HCT116 (cell line): ENCODE results near the gene ESYT1. TPM values are rescaled to one million over a fixed set of nuclear protein-coding genes. Genes with fewer than 3 reads are reported as not detected.

Experiments
- ATAC-seq: fragments of 200-7000 bp; cut with Tn5 transposase; 2 replicates; pipeline ENCODE4 v1.9.1; 2020; ENCODE audit warnings: mild to moderate bottlenecking, moderate library complexity
- BruUV-seq: library from RNA; stranded (reverse); fragments of 400-500 nt; replicated peaks from 2 replicates; lab custom pipeline; 2021; lab: Mats Ljungman, UMichigan
- CTCF ChIA-PET: fragments of 300-600 bp; sonication (Branson Sonifier 250); formaldehyde crosslinking; loops from one replicate; lab custom pipeline; 2021; ENCODE audit warnings: antibody characterized with exemption; lab: Charles Lee
- POLR2A ChIA-PET: fragments of 300-600, 350-600 bp; sonication (Branson Sonifier 250); formaldehyde crosslinking; loops from one replicate; lab custom pipeline; 2021; ENCODE audit warnings: antibody characterized with exemption; lab: Charles Lee
- RAD21 ChIA-PET, 2 experiments: fragments of 300-600 bp; sonication (Branson Sonifier 250); formaldehyde crosslinking; loops; one replicate each; lab custom pipeline; 2023; ENCODE audit warnings: low total read pairs in 2 of 2; ENCODE audit not compliant: uncharacterized antibody in 2 of 2, unreplicated experiment in 2 of 2, low non-redundant PET in 1 of 2; lab: Charles Lee
- DNase-seq: peaks from one replicate; pipeline ENCODE4 v3.0.0-alpha.2; 2010; ENCODE audit warnings: low read depth, low spot score
- H2AFZ ChIP-seq: fragments of 200-600 bp; shearing (Covaris generic), sonication (generic); 2 replicates; pipeline ENCODE4 v1.6.1; 2017; ENCODE audit warnings: low read depth, mixed run types, mixed read lengths, antibody characterized with exemption, low read length; ENCODE audit not compliant: poor library complexity, severe bottlenecking
- H3K27ac ChIP-seq: 2 replicates; pipeline ENCODE4 v1.5.1; 2012; ENCODE audit warnings: low read depth, low read length
- H3K27me3 ChIP-seq: fragments of 200-600 bp; sonication (generic); 2 replicates; pipeline ENCODE4 v1.6.1; 2016; ENCODE audit warnings: mixed run types, low read length, mixed read lengths; ENCODE audit not compliant: insufficient read depth
- H3K36me3 ChIP-seq, 2 experiments: fragments of 200-500 bp in 1 of 2; fragments of 200-600 bp in 1 of 2; sonication (Bioruptor generic) in 1 of 2; sonication (generic) in 1 of 2; 2 replicates each; pipeline versions ENCODE4 v1.5.1 to v1.6.1; 2014 to 2016; ENCODE audit warnings: low read length in 2 of 2, inconsistent platforms in 1 of 2, mixed read lengths in 1 of 2, mixed run types in 1 of 2; ENCODE audit not compliant: insufficient read depth in 2 of 2, control insufficient read depth in 1 of 2
- H3K4me1 ChIP-seq, 2 experiments: fragments of 200-600 bp in 1 of 2; sonication (generic) in 1 of 2; 2 replicates each; pipeline versions ENCODE4 v1.5.1 to v1.6.1; 2012 to 2017; ENCODE audit warnings: low read length in 2 of 2, inconsistent platforms in 1 of 2, mild to moderate bottlenecking in 1 of 2, mixed read lengths in 1 of 2, mixed run types in 1 of 2, moderate library complexity in 1 of 2; ENCODE audit not compliant: insufficient read depth in 2 of 2, control insufficient read depth in 1 of 2
- H3K4me2 ChIP-seq: fragments of 200-600 bp; sonication (generic); 2 replicates; pipeline ENCODE4 v1.6.1; 2017; ENCODE audit warnings: mixed run types, low read length, mixed read lengths
- H3K4me3 ChIP-seq, 2 experiments: fragments of 200-600 bp in 1 of 2; sonication (generic) in 1 of 2; replicated peaks in 1 of 2; 2 replicates each; pipeline ENCODE4 v1.5.1; 2011 to 2016; ENCODE audit warnings: low read length in 2 of 2, control low read depth in 1 of 2, low read depth in 1 of 2, mild to moderate bottlenecking in 1 of 2, mixed read lengths in 1 of 2, mixed run types in 1 of 2
- H3K79me2 ChIP-seq: fragments of 200-600 bp; sonication (generic); 2 replicates; pipeline ENCODE4 v1.6.1; 2017; ENCODE audit warnings: mild to moderate bottlenecking, mixed run types, low read length, moderate library complexity, mixed read lengths; ENCODE audit not compliant: insufficient read depth
- H3K9ac ChIP-seq: fragments of 200-600 bp; sonication (generic); 2 replicates; pipeline ENCODE4 v1.6.1; 2016; ENCODE audit warnings: low read length, mixed read lengths
- H3K9me2 ChIP-seq: fragments of 200-600 bp; sonication (generic), shearing (Covaris generic); 2 replicates; pipeline ENCODE4 v1.6.1; 2017; ENCODE audit warnings: mixed run types, mild to moderate bottlenecking, moderate library complexity; ENCODE audit not compliant: insufficient read depth
- H3K9me3 ChIP-seq, 2 experiments: fragments of 200-500 bp in 1 of 2; fragments of 200-600 bp in 1 of 2; sonication (Bioruptor generic) in 1 of 2; sonication (generic) in 1 of 2; 2 replicates each; pipeline ENCODE4 v1.6.1; 2014 to 2017; ENCODE audit warnings: low read length in 2 of 2, mixed read lengths in 2 of 2, inconsistent platforms in 1 of 2, low read depth in 1 of 2, mild to moderate bottlenecking in 1 of 2, mixed run types in 1 of 2, moderate library complexity in 1 of 2; ENCODE audit not compliant: control insufficient read depth in 1 of 2, insufficient read depth in 1 of 2
- H4K20me1 ChIP-seq: fragments of 200-600 bp; sonication (generic), shearing (Covaris generic); 2 replicates; pipeline ENCODE4 v1.6.1; 2017; ENCODE audit warnings: mixed run types, mild to moderate bottlenecking, moderate library complexity; ENCODE audit not compliant: insufficient read depth
- CBX3 ChIP-seq: IDR thresholded peaks from 2 replicates; pipeline ENCODE4 v1.6.1; 2012; ENCODE audit warnings: low read depth
- CTCF ChIP-seq, 3 experiments: fragments of 200-600 bp in 1 of 3; sonication (generic) in 1 of 3; IDR thresholded peaks in 2 of 3; conservative IDR thresholded peaks in 1 of 3; 2 replicates each; pipeline ENCODE4 v1.5.1; 2012 to 2017; ENCODE audit warnings: low read depth in 2 of 3, low read length in 2 of 3, antibody characterized with exemption in 1 of 3, borderline replicate concordance in 1 of 3, control low read depth in 1 of 3, mild to moderate bottlenecking in 1 of 3, mixed read lengths in 1 of 3, mixed run types in 1 of 3, moderate library complexity in 1 of 3; ENCODE audit not compliant: insufficient read depth in 1 of 3
- EGR1 ChIP-seq: IDR thresholded peaks from 2 replicates; pipeline ENCODE4 v1.6.1; 2012; ENCODE audit warnings: low read depth
- POLR2A ChIP-seq: IDR thresholded peaks from 2 replicates; pipeline ENCODE4 v1.7.0; 2011; ENCODE audit warnings: borderline replicate concordance; ENCODE audit not compliant: insufficient read depth, insufficient read length; ENCODE audit errors: extremely low read depth
- POLR2AphosphoS5 ChIP-seq: IDR thresholded peaks from 2 replicates; pipeline ENCODE4 v1.6.1; 2011; ENCODE audit warnings: mild to moderate bottlenecking, low read depth, low read length, moderate library complexity
- SIN3A ChIP-seq: IDR thresholded peaks from 2 replicates; pipeline ENCODE4 v1.6.1; 2012; ENCODE audit warnings: low read depth
- YY1 ChIP-seq: IDR thresholded peaks from 2 replicates; pipeline ENCODE4 v1.6.1; 2011; ENCODE audit warnings: low read length, low read depth, moderate library complexity, mild to moderate bottlenecking; ENCODE audit not compliant: insufficient replicate concordance; ENCODE audit errors: extremely low read depth
- ZFX ChIP-seq: fragments of 450-650 bp; IDR thresholded peaks from 2 replicates; pipeline ENCODE4 v1.6.1; 2017
- intact Hi-C: fragments of 100-400 bp; cut with micrococcal nuclease; formaldehyde crosslinking; loops from 2 replicates; pipeline ENCODE4 v1.10.0; 2022
- total RNA-seq: library from RNA; stranded (reverse); gene quantifications from one replicate; pipeline ENCODE4 v1.2.1, GENCODE V29; 2021; ENCODE audit not compliant: unreplicated experiment

ESYT1 gene
- total RNA-seq, 1 experiment from 2014 or later: 80.9 TPM

GRCh38 chr12:56150563-56150962 lies 22.5 kb downstream of the ESYT1 start (continued):
- TF ChIP-seq CTCF (IDR thresholded peaks at IDR 0.05 in 2 of 3, conservative IDR thresholded peaks at IDR 0.05 in 1 of 3; ENCODE audit: borderline replicate concordance in 1 of 3, insufficient read depth in 1 of 3, low read depth in 2 of 3, low read length in 2 of 3): no peak

- no peaks in the 10 kb centered on the region; a peak in 1 of 4 replicates for H3K36me3 ChIP-seq
- peak in 2 of 3 experiments; percentile 69 to 72; a peak in 4 of 6 replicates for TF ChIP-seq CTCF (IDR thresholded peaks at IDR 0.05 in 2 of 3, conservative IDR thresholded peaks at IDR 0.05 in 1 of 3; ENCODE audit: borderline replicate concordance in 1 of 3, insufficient read depth in 1 of 3, low read depth in 2 of 3, low read length in 2 of 3)
- no peak for TF ChIP-seq SIN3A
- TF ChIP-seq POLR2AphosphoS5: no peak
- no peak for TF ChIP-seq CBX3
- peak; percentile 19; the same call in 1 of the 2 replicates for TF ChIP-seq ZFX
- TF ChIP-seq POLR2A: peak; percentile 5
- no peak for TF ChIP-seq YY1
- TF ChIP-seq EGR1: no peak
- TSS peak; percentile 93 for BruUV-seq
- H2AFZ ChIP-seq: no peak overlapping the region
- intact Hi-C loops: loop anchor here (2.0 kb wide), 1 partner anchor 23 kb away; the partner anchor contains the start of gene ESYT1
- H3K27me3 ChIP-seq: no peaks in the 10 kb centered on the region
- H4K20me1 ChIP-seq: no peaks in the 10 kb centered on the region
- CTCF ChIA-PET: interaction anchor here (1.0 to 1.4 kb wide), 3 partner anchors 9 to 34 kb away, joined by 3 to 7 read pairs (median 6); partner anchors contain the start of genes ESYT1 and ZC3H10
- no peaks in the 10 kb centered on the region for H3K9me2 ChIP-seq
- ATAC-seq: peak; percentile 82
- no peaks in the 10 kb centered on the region for H3K9me3 ChIP-seq
- H3K4me3 ChIP-seq: peak overlapping the region; percentile 68 to 71
- POLR2A ChIA-PET: interaction anchor here (1.0 to 1.9 kb wide), 4 partner anchors 24 to 47 kb away, joined by 3 to 18 read pairs (median 4); partner anchors contain the start of genes ESYT1, PA2G4 and SMARCC2
- peak overlapping the region; percentile 81 for H3K4me2 ChIP-seq
- RAD21 ChIA-PET: interaction anchor here in 1 of 2 experiments (1.3 kb wide), 1 partner anchor 24 kb away, joined by 3 read pairs; the partner anchor contains the start of gene ESYT1
- H3K4me1 ChIP-seq: peaks cover 11 to 23% of the 10 kb centered on the region in 2 experiments
- DNase-seq: peak; percentile 44
- no peaks in the 10 kb centered on the region; the same call in 1 of the 2 replicates for H3K79me2 ChIP-seq
- peak overlapping the region; percentile 80 for H3K9ac ChIP-seq
- peak overlapping the region; percentile 91 for H3K27ac ChIP-seq
Measured at GRCh38 chr12:56151672-56152131, 23.6 kb downstream of the ESYT1 start.
